Ovary (tissue), 10 donors: Measurements from ENCODE around the gene PABPC1L2B. TPM values are rescaled to one million over a fixed set of nuclear protein-coding genes. Genes with fewer than 3 reads are reported as not detected.
"Not testable (repeated sequence)": the region's sequence is repeated elsewhere in the genome, so short reads cannot be mapped to it uniquely, and the experiment has no call there.

Experiments used
- DNase-seq, 5 donors: peaks; one replicate each; pipeline ENCODE4 v3.0.0-alpha.2; 2019 to 2020
- H3K27ac ChIP-seq, 2 donors: fragments of 200-600 bp; one replicate each; pipeline versions ENCODE4 v1.5.1 to v1.8.0; 2019 to 2022
- H3K27me3 ChIP-seq: fragments of 200-600 bp; one replicate; pipeline ENCODE4 v1.8.0; 2022
- H3K36me3 ChIP-seq: fragments of 200-600 bp; sonication (generic); one replicate; pipeline ENCODE4 v1.5.1; 2019
- H3K4me1 ChIP-seq: one replicate; pipeline ENCODE4 v1.8.1; 2013; ENCODE audit warnings: mild to moderate bottlenecking, moderate library complexity; ENCODE audit not compliant: insufficient read depth
- H3K4me3 ChIP-seq: fragments of 200-600 bp; sonication (generic); one replicate; pipeline ENCODE4 v1.5.1; 2017
- H3K9me3 ChIP-seq, 2 donors: fragments of 200-600 bp in 1 of 2; sonication (generic) in 1 of 2; one replicate each; pipeline versions ENCODE4 v1.5.1 to v1.8.1; 2013 to 2019; ENCODE audit warnings: mild to moderate bottlenecking in 1 of 2, moderate library complexity in 1 of 2
- EP300 ChIP-seq: sonication (generic); formaldehyde crosslinking; IDR thresholded peaks from one replicate; pipeline ENCODE4 v1.6.1; 2017; ENCODE audit warnings: antibody characterized with exemption
- WGBS, 3 donors: extraction: QIAGEN DNeasy Blood & Tissue Kit in 1 of 3; methylation state at CpG; one replicate each; pipeline versions ENCODE4 v1.1.5 to v1.1.7; 2013 to 2017; 5-methylcytosine and 5-hydroxymethylcytosine counted together
- intact Hi-C, 4 donors: fragments of 100-400 bp; cut with DNase I; formaldehyde crosslinking; loops; one replicate each; pipeline versions ENCODE4 v1.11.0 to v1.15.1; 2022 to 2023
- long read RNA-seq, 3 donors: library from polyadenylated mRNA in 2 of 3; unstranded in 2 of 3; transcript quantifications; one replicate each; pipeline ENCODE4 v2.0.0 and lab custom pipeline, GENCODE V29; 2021 to 2026
- polyA plus RNA-seq, 2 donors: library from polyadenylated mRNA; stranded (reverse); fragments of 200-250 nt in 1 of 2; fragments of 350-450 nt in 1 of 2; fragmentation: Illumina TruSeq in 1 of 2; extraction: RNeasy Lipid Tissue Mini Kit (QIAGEN cat#74804) in 1 of 2; gene quantifications; one replicate each; pipeline ENCODE4 v1.2.3, GENCODE V29; 2013 to 2014
- total RNA-seq, 7 donors: library from RNA; depleted of rRNA in 2 of 7; stranded (reverse); fragments of >200 nt in 2 of 7; fragmentation: NEBNext Ultra II Directional in 3 of 7; extraction: Animal tissue kit (Norgen Biotek cat#: 25700) in 3 of 7; gene quantifications; one replicate each; pipeline versions ENCODE4 v1.1.0 to v1.2.4, GENCODE V29; 2016 to 2023
- TF ChIP-seq, protein P1 (sequence below), 3 donors: fragments of 450-650 bp in 2 of 3; fragments of 200-600 bp in 1 of 3; IDR thresholded peaks; one replicate each; pipeline versions ENCODE4 v1.5.1 to v1.8.0; 2016 to 2022; ENCODE audit warnings: antibody characterized with exemption in 3 of 3, mild to moderate bottlenecking in 1 of 3
- donor health status: DM: no; HTN: no; CAD: no; lungs with moderate emphysema.
- donor health status: DM: no; HTN: no; CAD: no.
- donor health status: Bipolar disorder and iron deficiency.
- donor health status: DM: yes; HTN: yes; CAD: no.
- donor health status: DM: no; HTN: no; CAD: no.
- donor health status: DM: yes; HTN: yes; CAD: no.

PABPC1L2B gene
- total RNA-seq (under 1 TPM in 1 of 7 donors, not detected in 6; 0.13 TPM), polyA plus RNA-seq (not detected)
- long read RNA-seq, donor 1 = 0 reads
- long read RNA-seq, donor 2, partial matches to known transcripts = 0 of 1 reads
- long read RNA-seq, donor 2, other reads (novel, unspliced or antisense) = 0 of 1 reads
- long read RNA-seq, donor 3 = 0 reads

GRCh38 chrX:73002733-73003132 is at the start of gene PABPC1L2B:
Gene PABPC1L2B (plus strand): TSS chrX:73002939. CDS start chrX:73003643, 704 bp downstream.
- DNase-seq, H3K9me3 ChIP-seq, H3K4me1 ChIP-seq, H3K36me3 ChIP-seq, intact Hi-C loops, H3K4me3 ChIP-seq, H3K27me3 ChIP-seq, H3K27ac ChIP-seq: not testable (repeated sequence)
- WGBS, 3 donors = no CpG with 5 or more reads among the region's 44 CpGs

GRCh38 chrX:72959971-72960370 is 42.8 kb upstream of the PABPC1L2B start:
- H3K36me3 ChIP-seq, intact Hi-C loops, H3K9me3 ChIP-seq, H3K27me3 ChIP-seq, DNase-seq, H3K27ac ChIP-seq, H3K4me3 ChIP-seq, H3K4me1 ChIP-seq: not testable (repeated sequence)
- no CpG with 5 or more reads among the region's 9 CpGs for WGBS, 3 donors

DNA sequence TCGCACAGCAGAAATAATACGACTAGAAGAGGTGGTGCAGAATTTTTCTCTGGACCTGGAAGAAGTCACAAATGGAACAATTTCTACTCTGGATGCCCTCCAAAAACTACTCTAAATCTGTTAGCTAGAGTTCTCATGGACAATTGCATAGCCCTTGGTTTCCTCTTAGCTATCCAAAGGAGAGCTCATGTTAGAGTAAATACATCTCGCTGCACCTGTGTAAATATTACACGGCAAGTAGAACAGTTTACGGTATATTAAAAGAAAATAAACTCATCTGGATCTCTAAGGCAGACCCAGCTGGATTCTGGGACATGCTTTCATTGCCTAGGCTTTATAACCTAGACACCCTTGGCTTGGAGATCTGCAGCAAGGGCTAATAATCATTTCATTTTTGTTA is 30.9 kb upstream of the PABPC1L2B start:
- H3K4me1 ChIP-seq, intact Hi-C loops, H3K36me3 ChIP-seq, DNase-seq, H3K4me3 ChIP-seq, H3K27ac ChIP-seq, H3K9me3 ChIP-seq, H3K27me3 ChIP-seq: not testable (repeated sequence)
- WGBS, 3 donors = no CpG with 5 or more reads among the region's 5 CpGs

DNA sequence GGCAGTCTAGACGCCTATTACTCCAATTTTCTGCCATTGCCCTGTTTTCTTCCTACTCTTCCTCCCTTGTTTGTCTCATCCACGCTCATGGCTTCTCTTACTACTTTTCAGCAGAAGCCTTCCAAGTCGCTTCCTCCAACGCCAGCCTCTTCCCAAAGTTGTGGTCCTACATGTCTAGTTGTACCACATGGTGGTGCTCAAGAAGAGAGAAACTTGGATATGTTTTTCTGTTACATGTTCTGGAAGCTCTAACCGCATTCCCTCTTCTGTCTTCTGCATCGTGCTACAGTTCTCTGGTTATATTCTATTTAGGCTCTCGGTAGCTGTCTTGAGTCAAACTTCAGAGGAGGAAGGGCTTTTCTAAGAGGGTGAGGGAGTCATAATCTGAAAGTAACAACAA is 27.9 kb upstream of the PABPC1L2B start:
- H3K27ac ChIP-seq, H3K4me1 ChIP-seq, intact Hi-C loops, H3K9me3 ChIP-seq, DNase-seq, H3K36me3 ChIP-seq, H3K4me3 ChIP-seq, H3K27me3 ChIP-seq: not testable (repeated sequence)
- WGBS, 3 donors = no CpG with 5 or more reads among the region's 7 CpGs

- H3K4me1 ChIP-seq, H3K27ac ChIP-seq, DNase-seq, H3K27me3 ChIP-seq, intact Hi-C loops, H3K4me3 ChIP-seq, H3K9me3 ChIP-seq, H3K36me3 ChIP-seq: not testable (repeated sequence)
- WGBS, 3 donors = 54 to 59% (median 58%) methylated on average over 5 of the region's 5 CpGs
Observed at GRCh38 chrX:72980894-72981469, 21.8 kb upstream of the PABPC1L2B start.

GRCh38 chrX:73004032-73004431 is 1.3 kb downstream of the PABPC1L2B start:
- H3K9me3 ChIP-seq, H3K27me3 ChIP-seq, intact Hi-C loops, H3K36me3 ChIP-seq, H3K4me3 ChIP-seq, H3K4me1 ChIP-seq, H3K27ac ChIP-seq, DNase-seq: not testable (repeated sequence)
- no CpG with 5 or more reads among the region's 19 CpGs for WGBS, 3 donors

DNA sequence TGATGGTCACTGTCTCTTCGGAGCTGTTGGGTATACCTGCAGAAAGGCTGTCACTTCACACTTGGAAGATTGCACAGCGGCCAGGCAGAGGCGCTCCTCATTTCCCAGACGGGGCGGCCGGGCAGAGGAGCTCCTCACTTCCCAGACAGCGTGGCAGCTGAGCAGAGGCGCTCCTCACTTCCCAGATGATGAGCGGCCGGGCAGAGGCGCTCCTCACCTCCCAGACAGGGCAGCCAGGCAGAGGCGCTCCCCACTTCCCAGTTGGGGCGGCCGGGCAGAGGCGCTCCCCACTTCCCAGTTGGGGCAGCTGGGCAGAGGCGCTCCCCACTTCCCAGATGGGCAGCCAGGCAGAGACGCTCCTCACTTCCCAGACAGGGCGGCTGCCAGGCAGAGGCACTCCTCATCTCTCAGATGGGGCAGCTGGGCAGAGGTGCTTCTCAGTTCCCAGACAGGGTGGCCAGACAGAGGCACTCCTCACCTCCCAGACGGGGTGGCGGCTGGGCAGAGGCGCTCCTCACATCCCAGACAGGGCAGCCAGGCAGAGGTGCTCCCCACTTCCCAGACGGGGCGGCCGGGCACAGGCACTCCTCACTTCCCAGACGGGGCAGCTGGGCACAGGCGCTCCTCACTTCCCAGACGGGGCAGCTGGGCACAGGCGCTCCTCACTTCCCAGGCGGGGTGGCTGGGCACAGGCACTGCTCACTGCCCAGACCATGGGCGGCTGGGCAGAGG is 18.8 kb downstream of the PABPC1L2B start:
- 81 to 92% (median 89%) methylated on average over 28 to 30 of the region's 30 CpGs for WGBS, 3 donors

GRCh38 chrX:73022093-73022445 is 19.3 kb downstream of the PABPC1L2B start:
- 89 to 96% (median 90%) methylated on average over 9 to 12 of the region's 12 CpGs for WGBS, 3 donors
- intact Hi-C loops = not testable (repeated sequence)

More for the DNA sequence above, 18.8 kb downstream of the PABPC1L2B start:
- H3K4me1 ChIP-seq = no peaks in the 10 kb centered on the region
- no peak for TF ChIP-seq EP300
- TF ChIP-seq, protein P1, sequence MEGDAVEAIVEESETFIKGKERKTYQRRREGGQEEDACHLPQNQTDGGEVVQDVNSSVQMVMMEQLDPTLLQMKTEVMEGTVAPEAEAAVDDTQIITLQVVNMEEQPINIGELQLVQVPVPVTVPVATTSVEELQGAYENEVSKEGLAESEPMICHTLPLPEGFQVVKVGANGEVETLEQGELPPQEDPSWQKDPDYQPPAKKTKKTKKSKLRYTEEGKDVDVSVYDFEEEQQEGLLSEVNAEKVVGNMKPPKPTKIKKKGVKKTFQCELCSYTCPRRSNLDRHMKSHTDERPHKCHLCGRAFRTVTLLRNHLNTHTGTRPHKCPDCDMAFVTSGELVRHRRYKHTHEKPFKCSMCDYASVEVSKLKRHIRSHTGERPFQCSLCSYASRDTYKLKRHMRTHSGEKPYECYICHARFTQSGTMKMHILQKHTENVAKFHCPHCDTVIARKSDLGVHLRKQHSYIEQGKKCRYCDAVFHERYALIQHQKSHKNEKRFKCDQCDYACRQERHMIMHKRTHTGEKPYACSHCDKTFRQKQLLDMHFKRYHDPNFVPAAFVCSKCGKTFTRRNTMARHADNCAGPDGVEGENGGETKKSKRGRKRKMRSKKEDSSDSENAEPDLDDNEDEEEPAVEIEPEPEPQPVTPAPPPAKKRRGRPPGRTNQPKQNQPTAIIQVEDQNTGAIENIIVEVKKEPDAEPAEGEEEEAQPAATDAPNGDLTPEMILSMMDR (IDR thresholded peaks at IDR 0.05) = no peak
- no peaks in the 10 kb centered on the region for H3K9me3 ChIP-seq
- H3K4me3 ChIP-seq = no peak overlapping the region
- DNase-seq = no peak
- intact Hi-C loops = no loop called here
- no peaks in the 10 kb centered on the region for H3K36me3 ChIP-seq
- H3K27ac ChIP-seq = no peak overlapping the region
- no peaks in the 10 kb centered on the region for H3K27me3 ChIP-seq

More at GRCh38 chrX:73022093-73022445, 19.3 kb downstream of the PABPC1L2B start:
- not testable (repeated sequence) for H3K4me1 ChIP-seq, H3K27me3 ChIP-seq, DNase-seq, H3K9me3 ChIP-seq, H3K27ac ChIP-seq, H3K36me3 ChIP-seq, H3K4me3 ChIP-seq
